HCT116 (cell line): Measurements from ENCODE around the gene F2RL3. TPM values are rescaled to one million over a fixed set of nuclear protein-coding genes. Genes with fewer than 3 reads are reported as not detected.

Source experiments
- ATAC-seq: fragments of 200-7000 bp; cut with Tn5 transposase; 2 replicates; pipeline ENCODE4 v1.9.1; 2020; ENCODE audit warnings: mild to moderate bottlenecking, moderate library complexity
- BruUV-seq: library from RNA; stranded (reverse); fragments of 400-500 nt; replicated peaks from 2 replicates; lab custom pipeline; 2021; lab: Mats Ljungman, UMichigan
- CTCF ChIA-PET: fragments of 300-600 bp; sonication (Branson Sonifier 250); formaldehyde crosslinking; loops from one replicate; lab custom pipeline; 2021; ENCODE audit warnings: antibody characterized with exemption; lab: Charles Lee
- POLR2A ChIA-PET: fragments of 300-600, 350-600 bp; sonication (Branson Sonifier 250); formaldehyde crosslinking; loops from one replicate; lab custom pipeline; 2021; ENCODE audit warnings: antibody characterized with exemption; lab: Charles Lee
- RAD21 ChIA-PET, 2 experiments: fragments of 300-600 bp; sonication (Branson Sonifier 250); formaldehyde crosslinking; loops; one replicate each; lab custom pipeline; 2023; ENCODE audit warnings: low total read pairs in 2 of 2; ENCODE audit not compliant: uncharacterized antibody in 2 of 2, unreplicated experiment in 2 of 2, low non-redundant PET in 1 of 2; lab: Charles Lee
- DNase-seq: peaks from one replicate; pipeline ENCODE4 v3.0.0-alpha.2; 2010; ENCODE audit warnings: low read depth, low spot score
- H2AFZ ChIP-seq: fragments of 200-600 bp; shearing (Covaris generic), sonication (generic); 2 replicates; pipeline ENCODE4 v1.6.1; 2017; ENCODE audit warnings: low read depth, mixed run types, mixed read lengths, antibody characterized with exemption, low read length; ENCODE audit not compliant: poor library complexity, severe bottlenecking
- H3K27ac ChIP-seq: 2 replicates; pipeline ENCODE4 v1.5.1; 2012; ENCODE audit warnings: low read depth, low read length
- H3K27me3 ChIP-seq: fragments of 200-600 bp; sonication (generic); 2 replicates; pipeline ENCODE4 v1.6.1; 2016; ENCODE audit warnings: mixed run types, low read length, mixed read lengths; ENCODE audit not compliant: insufficient read depth
- H3K36me3 ChIP-seq, 2 experiments: fragments of 200-500 bp in 1 of 2; fragments of 200-600 bp in 1 of 2; sonication (Bioruptor generic) in 1 of 2; sonication (generic) in 1 of 2; 2 replicates each; pipeline versions ENCODE4 v1.5.1 to v1.6.1; 2014 to 2016; ENCODE audit warnings: low read length in 2 of 2, inconsistent platforms in 1 of 2, mixed read lengths in 1 of 2, mixed run types in 1 of 2; ENCODE audit not compliant: insufficient read depth in 2 of 2, control insufficient read depth in 1 of 2
- H3K4me1 ChIP-seq, 2 experiments: fragments of 200-600 bp in 1 of 2; sonication (generic) in 1 of 2; 2 replicates each; pipeline versions ENCODE4 v1.5.1 to v1.6.1; 2012 to 2017; ENCODE audit warnings: low read length in 2 of 2, inconsistent platforms in 1 of 2, mild to moderate bottlenecking in 1 of 2, mixed read lengths in 1 of 2, mixed run types in 1 of 2, moderate library complexity in 1 of 2; ENCODE audit not compliant: insufficient read depth in 2 of 2, control insufficient read depth in 1 of 2
- H3K4me2 ChIP-seq: fragments of 200-600 bp; sonication (generic); 2 replicates; pipeline ENCODE4 v1.6.1; 2017; ENCODE audit warnings: mixed run types, low read length, mixed read lengths
- H3K4me3 ChIP-seq, 2 experiments: fragments of 200-600 bp in 1 of 2; sonication (generic) in 1 of 2; replicated peaks in 1 of 2; 2 replicates each; pipeline ENCODE4 v1.5.1; 2011 to 2016; ENCODE audit warnings: low read length in 2 of 2, control low read depth in 1 of 2, low read depth in 1 of 2, mild to moderate bottlenecking in 1 of 2, mixed read lengths in 1 of 2, mixed run types in 1 of 2
- H3K79me2 ChIP-seq: fragments of 200-600 bp; sonication (generic); 2 replicates; pipeline ENCODE4 v1.6.1; 2017; ENCODE audit warnings: mild to moderate bottlenecking, mixed run types, low read length, moderate library complexity, mixed read lengths; ENCODE audit not compliant: insufficient read depth
- H3K9ac ChIP-seq: fragments of 200-600 bp; sonication (generic); 2 replicates; pipeline ENCODE4 v1.6.1; 2016; ENCODE audit warnings: low read length, mixed read lengths
- H3K9me2 ChIP-seq: fragments of 200-600 bp; sonication (generic), shearing (Covaris generic); 2 replicates; pipeline ENCODE4 v1.6.1; 2017; ENCODE audit warnings: mixed run types, mild to moderate bottlenecking, moderate library complexity; ENCODE audit not compliant: insufficient read depth
- H3K9me3 ChIP-seq, 2 experiments: fragments of 200-500 bp in 1 of 2; fragments of 200-600 bp in 1 of 2; sonication (Bioruptor generic) in 1 of 2; sonication (generic) in 1 of 2; 2 replicates each; pipeline ENCODE4 v1.6.1; 2014 to 2017; ENCODE audit warnings: low read length in 2 of 2, mixed read lengths in 2 of 2, inconsistent platforms in 1 of 2, low read depth in 1 of 2, mild to moderate bottlenecking in 1 of 2, mixed run types in 1 of 2, moderate library complexity in 1 of 2; ENCODE audit not compliant: control insufficient read depth in 1 of 2, insufficient read depth in 1 of 2
- H4K20me1 ChIP-seq: fragments of 200-600 bp; sonication (generic), shearing (Covaris generic); 2 replicates; pipeline ENCODE4 v1.6.1; 2017; ENCODE audit warnings: mixed run types, mild to moderate bottlenecking, moderate library complexity; ENCODE audit not compliant: insufficient read depth
- CEBPB ChIP-seq: IDR thresholded peaks from 2 replicates; pipeline ENCODE4 v1.6.1; 2012; ENCODE audit warnings: low read depth
- EGR1 ChIP-seq: IDR thresholded peaks from 2 replicates; pipeline ENCODE4 v1.6.1; 2012; ENCODE audit warnings: low read depth
- ELF1 ChIP-seq: IDR thresholded peaks from 2 replicates; pipeline ENCODE4 v1.6.1; 2012; ENCODE audit warnings: low read depth, borderline replicate concordance
- EZH2phosphoT487 ChIP-seq: fragments of 200-600 bp; IDR thresholded peaks from 2 replicates; pipeline ENCODE4 v1.6.1; 2018; ENCODE audit warnings: antibody characterized with exemption, borderline replicate concordance
- FOSL1 ChIP-seq: IDR thresholded peaks from 2 replicates; pipeline ENCODE4 v1.6.1; 2012; ENCODE audit warnings: low read depth
- POLR2A ChIP-seq: IDR thresholded peaks from 2 replicates; pipeline ENCODE4 v1.7.0; 2011; ENCODE audit warnings: borderline replicate concordance; ENCODE audit not compliant: insufficient read depth, insufficient read length; ENCODE audit errors: extremely low read depth
- SP1 ChIP-seq: IDR thresholded peaks from 2 replicates; pipeline ENCODE4 v1.6.1; 2012; ENCODE audit warnings: low read depth
- ZFX ChIP-seq: fragments of 450-650 bp; IDR thresholded peaks from 2 replicates; pipeline ENCODE4 v1.6.1; 2017
- intact Hi-C: fragments of 100-400 bp; cut with micrococcal nuclease; formaldehyde crosslinking; loops from 2 replicates; pipeline ENCODE4 v1.10.0; 2022
- total RNA-seq: library from RNA; stranded (reverse); gene quantifications from one replicate; pipeline ENCODE4 v1.2.1, GENCODE V29; 2021; ENCODE audit not compliant: unreplicated experiment
- TF ChIP-seq, protein P1 (sequence below): IDR thresholded peaks from 2 replicates; pipeline ENCODE4 v1.6.1; 2011; ENCODE audit warnings: mild to moderate bottlenecking, low read length, moderate library complexity; ENCODE audit not compliant: insufficient replicate concordance; ENCODE audit errors: extremely low read depth
- TF ChIP-seq, protein P2 (sequence below): IDR thresholded peaks from 2 replicates; pipeline ENCODE4 v1.6.1; 2012; ENCODE audit warnings: low read depth
- TF ChIP-seq, protein P3 (sequence below): IDR thresholded peaks from 2 replicates; pipeline ENCODE4 v1.6.1; 2012
- TF ChIP-seq, protein P4 (sequence below), 3 experiments: fragments of 200-600 bp in 1 of 3; sonication (generic) in 1 of 3; IDR thresholded peaks in 2 of 3; conservative IDR thresholded peaks in 1 of 3; 2 replicates each; pipeline ENCODE4 v1.5.1; 2012 to 2017; ENCODE audit warnings: low read depth in 2 of 3, low read length in 2 of 3, antibody characterized with exemption in 1 of 3, borderline replicate concordance in 1 of 3, control low read depth in 1 of 3, mild to moderate bottlenecking in 1 of 3, mixed read lengths in 1 of 3, mixed run types in 1 of 3, moderate library complexity in 1 of 3; ENCODE audit not compliant: insufficient read depth in 1 of 3

The F2RL3 gene
- total RNA-seq, 1 experiment from 2014 or later = 0.10 TPM

DNA sequence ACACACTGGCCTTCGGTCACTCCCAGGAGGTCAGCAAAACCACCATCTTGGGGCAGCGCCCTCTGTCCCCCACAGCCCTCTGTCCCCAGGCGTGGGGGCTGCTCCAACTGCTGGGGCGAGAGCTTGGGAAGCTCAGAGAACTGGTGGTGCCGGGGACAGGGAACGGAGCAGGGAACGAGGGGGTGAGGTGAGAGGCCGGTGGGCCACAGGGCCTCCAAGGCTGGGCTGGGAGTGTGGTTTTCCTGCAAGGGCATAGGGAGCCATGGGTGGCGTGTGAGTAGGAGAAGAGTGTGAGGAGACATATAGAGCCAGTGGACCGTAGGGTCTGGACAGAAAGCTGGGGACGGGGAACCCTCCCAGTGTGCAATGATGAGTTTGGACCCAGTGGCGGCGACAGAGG is 34.1 kb downstream of the F2RL3 start (continued):
- TF ChIP-seq, protein P1, sequence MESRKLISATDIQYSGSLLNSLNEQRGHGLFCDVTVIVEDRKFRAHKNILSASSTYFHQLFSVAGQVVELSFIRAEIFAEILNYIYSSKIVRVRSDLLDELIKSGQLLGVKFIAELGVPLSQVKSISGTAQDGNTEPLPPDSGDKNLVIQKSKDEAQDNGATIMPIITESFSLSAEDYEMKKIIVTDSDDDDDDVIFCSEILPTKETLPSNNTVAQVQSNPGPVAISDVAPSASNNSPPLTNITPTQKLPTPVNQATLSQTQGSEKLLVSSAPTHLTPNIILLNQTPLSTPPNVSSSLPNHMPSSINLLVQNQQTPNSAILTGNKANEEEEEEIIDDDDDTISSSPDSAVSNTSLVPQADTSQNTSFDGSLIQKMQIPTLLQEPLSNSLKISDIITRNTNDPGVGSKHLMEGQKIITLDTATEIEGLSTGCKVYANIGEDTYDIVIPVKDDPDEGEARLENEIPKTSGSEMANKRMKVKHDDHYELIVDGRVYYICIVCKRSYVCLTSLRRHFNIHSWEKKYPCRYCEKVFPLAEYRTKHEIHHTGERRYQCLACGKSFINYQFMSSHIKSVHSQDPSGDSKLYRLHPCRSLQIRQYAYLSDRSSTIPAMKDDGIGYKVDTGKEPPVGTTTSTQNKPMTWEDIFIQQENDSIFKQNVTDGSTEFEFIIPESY = no peak
- TF ChIP-seq, protein P2, sequence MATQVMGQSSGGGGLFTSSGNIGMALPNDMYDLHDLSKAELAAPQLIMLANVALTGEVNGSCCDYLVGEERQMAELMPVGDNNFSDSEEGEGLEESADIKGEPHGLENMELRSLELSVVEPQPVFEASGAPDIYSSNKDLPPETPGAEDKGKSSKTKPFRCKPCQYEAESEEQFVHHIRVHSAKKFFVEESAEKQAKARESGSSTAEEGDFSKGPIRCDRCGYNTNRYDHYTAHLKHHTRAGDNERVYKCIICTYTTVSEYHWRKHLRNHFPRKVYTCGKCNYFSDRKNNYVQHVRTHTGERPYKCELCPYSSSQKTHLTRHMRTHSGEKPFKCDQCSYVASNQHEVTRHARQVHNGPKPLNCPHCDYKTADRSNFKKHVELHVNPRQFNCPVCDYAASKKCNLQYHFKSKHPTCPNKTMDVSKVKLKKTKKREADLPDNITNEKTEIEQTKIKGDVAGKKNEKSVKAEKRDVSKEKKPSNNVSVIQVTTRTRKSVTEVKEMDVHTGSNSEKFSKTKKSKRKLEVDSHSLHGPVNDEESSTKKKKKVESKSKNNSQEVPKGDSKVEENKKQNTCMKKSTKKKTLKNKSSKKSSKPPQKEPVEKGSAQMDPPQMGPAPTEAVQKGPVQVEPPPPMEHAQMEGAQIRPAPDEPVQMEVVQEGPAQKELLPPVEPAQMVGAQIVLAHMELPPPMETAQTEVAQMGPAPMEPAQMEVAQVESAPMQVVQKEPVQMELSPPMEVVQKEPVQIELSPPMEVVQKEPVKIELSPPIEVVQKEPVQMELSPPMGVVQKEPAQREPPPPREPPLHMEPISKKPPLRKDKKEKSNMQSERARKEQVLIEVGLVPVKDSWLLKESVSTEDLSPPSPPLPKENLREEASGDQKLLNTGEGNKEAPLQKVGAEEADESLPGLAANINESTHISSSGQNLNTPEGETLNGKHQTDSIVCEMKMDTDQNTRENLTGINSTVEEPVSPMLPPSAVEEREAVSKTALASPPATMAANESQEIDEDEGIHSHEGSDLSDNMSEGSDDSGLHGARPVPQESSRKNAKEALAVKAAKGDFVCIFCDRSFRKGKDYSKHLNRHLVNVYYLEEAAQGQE = no peak
- no peak for TF ChIP-seq CEBPB
- TF ChIP-seq EGR1 = no peak
- TF ChIP-seq FOSL1 = no peak
- TF ChIP-seq, protein P3, sequence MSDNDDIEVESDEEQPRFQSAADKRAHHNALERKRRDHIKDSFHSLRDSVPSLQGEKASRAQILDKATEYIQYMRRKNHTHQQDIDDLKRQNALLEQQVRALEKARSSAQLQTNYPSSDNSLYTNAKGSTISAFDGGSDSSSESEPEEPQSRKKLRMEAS = no peak
- no peak for TF ChIP-seq ELF1
- no peak for TF ChIP-seq EZH2phosphoT487
- TF ChIP-seq SP1 = no peak

DNA sequence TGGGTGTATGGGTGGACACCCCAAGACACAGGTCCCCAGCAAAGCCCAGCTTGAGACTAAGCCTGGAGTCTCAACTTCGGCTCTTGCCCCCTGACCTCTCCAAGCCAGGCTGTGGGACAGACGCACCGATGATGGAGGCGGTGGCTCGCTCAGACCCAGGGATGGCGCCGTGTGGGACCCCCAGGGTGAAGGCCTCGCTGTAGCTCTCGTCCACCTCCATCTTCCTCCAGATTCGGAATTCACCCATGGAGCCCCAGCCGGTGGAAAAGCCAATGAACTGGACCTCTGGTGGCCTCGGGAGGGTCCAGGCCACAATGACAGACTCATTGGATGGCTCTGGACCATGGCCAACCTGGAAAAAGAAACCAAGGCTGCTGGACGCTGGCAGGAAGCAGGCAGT is 39.1 kb downstream of the F2RL3 start:
- Histone ChIP-seq H3K9me2 (no peaks in the 10 kb centered on the region), H3K79me2 (no peaks in the 10 kb centered on the region), H3K4me2 (no peak overlapping the region), H3K4me1 (no peaks in the 10 kb centered on the region), H3K9me3 (peaks cover 5% of the 10 kb centered on the region in 2 experiments; a peak in 2 of 4 replicates), H3K27ac (no peak overlapping the region), H3K4me3 (no peak overlapping the region), H3K9ac (no peak overlapping the region), H2AFZ (no peak overlapping the region), H3K36me3 (no peaks in the 10 kb centered on the region), H3K27me3 (no peaks in the 10 kb centered on the region), H4K20me1 (no peaks in the 10 kb centered on the region)
- ChIA-PET POLR2A (no interaction called here), CTCF (no interaction called here), RAD21 (no interaction called here)
- BruUV-seq = no TSS peak
- TF ChIP-seq ZFX = no peak
- TF ChIP-seq, protein P4, sequence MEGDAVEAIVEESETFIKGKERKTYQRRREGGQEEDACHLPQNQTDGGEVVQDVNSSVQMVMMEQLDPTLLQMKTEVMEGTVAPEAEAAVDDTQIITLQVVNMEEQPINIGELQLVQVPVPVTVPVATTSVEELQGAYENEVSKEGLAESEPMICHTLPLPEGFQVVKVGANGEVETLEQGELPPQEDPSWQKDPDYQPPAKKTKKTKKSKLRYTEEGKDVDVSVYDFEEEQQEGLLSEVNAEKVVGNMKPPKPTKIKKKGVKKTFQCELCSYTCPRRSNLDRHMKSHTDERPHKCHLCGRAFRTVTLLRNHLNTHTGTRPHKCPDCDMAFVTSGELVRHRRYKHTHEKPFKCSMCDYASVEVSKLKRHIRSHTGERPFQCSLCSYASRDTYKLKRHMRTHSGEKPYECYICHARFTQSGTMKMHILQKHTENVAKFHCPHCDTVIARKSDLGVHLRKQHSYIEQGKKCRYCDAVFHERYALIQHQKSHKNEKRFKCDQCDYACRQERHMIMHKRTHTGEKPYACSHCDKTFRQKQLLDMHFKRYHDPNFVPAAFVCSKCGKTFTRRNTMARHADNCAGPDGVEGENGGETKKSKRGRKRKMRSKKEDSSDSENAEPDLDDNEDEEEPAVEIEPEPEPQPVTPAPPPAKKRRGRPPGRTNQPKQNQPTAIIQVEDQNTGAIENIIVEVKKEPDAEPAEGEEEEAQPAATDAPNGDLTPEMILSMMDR (IDR thresholded peaks at IDR 0.05 in 2 of 3, conservative IDR thresholded peaks at IDR 0.05 in 1 of 3; ENCODE audit: borderline replicate concordance in 1 of 3, insufficient read depth in 1 of 3, low read depth in 2 of 3, low read length in 2 of 3) = no peak
- TF ChIP-seq POLR2A = no peak
- DNase-seq = no peak
- intact Hi-C loops = no loop called here
- no peak for ATAC-seq
